ENCODE measurements around the gene C6orf132. TPM values are rescaled to one million over a fixed set of nuclear protein-coding genes. Genes with fewer than 3 reads are reported as not detected.
"Not testable (repeated sequence)": the region's sequence is repeated elsewhere in the genome, so short reads cannot be mapped to it uniquely, and the experiment has no call there.

The C6orf132 gene
- total and polyA plus RNA-seq, 12 donors = 0.09 to 4.7 (median 1.4) TPM

GRCh38 chr6:42171813-42172581, 29.6 kb upstream of the C6orf132 start:
- Histone ChIP-seq H3K27me3 (no peaks in the 10 kb centered on the region), H3K4me1 (replicated peaks in 1 of 2) (no peaks in the 10 kb centered on the region), H3K4me3 (no peak overlapping the region), H3K36me3 (replicated peaks in 1 of 2) (no peaks in the 10 kb centered on the region), H3K27ac (no peak overlapping the region), H3K9me3 (replicated peaks in 1 of 3) (no peaks in the 10 kb centered on the region)
- WGBS, 4 donors = 82 to 89% (median 87%) methylated on average over 7 of the region's 7 CpGs
- TF ChIP-seq CTCF (IDR thresholded peaks at IDR 0.05) (no peak), POLR2A (IDR thresholded peaks at IDR 0.05) (no peak)
- no peak for DNase-seq
- intact Hi-C loops (cut with DNase I) = no loop called here

- H3K4me3 ChIP-seq; H3K4me1 ChIP-seq (replicated peaks in 1 of 2); DNase-seq; H3K27ac ChIP-seq; H3K36me3 ChIP-seq (replicated peaks in 1 of 2); H3K9me3 ChIP-seq (replicated peaks in 1 of 3); H3K27me3 ChIP-seq: not testable (repeated sequence)
- intact Hi-C loops (cut with DNase I) = loop anchor here in 1 of 2 donors (5.0 kb wide), 1 partner anchor 92 kb away; no protein-coding TSS in a partner anchor
- 45 to 99% (median 46%) methylated on average over 2 of the region's 2 CpGs for WGBS, 4 donors
Observed at GRCh38 chr6:42169780-42170179, 27.4 kb upstream of the C6orf132 start.

- Histone ChIP-seq H3K36me3 (replicated peaks in 1 of 2) (no peaks in the 10 kb centered on the region), H3K27me3 (no peaks in the 10 kb centered on the region), H3K9me3 (replicated peaks in 1 of 3) (no peaks in the 10 kb centered on the region), H3K27ac (no peak overlapping the region), H3K4me1 (replicated peaks in 1 of 2) (no peaks in the 10 kb centered on the region), H3K4me3 (no peak overlapping the region)
- no peak for DNase-seq
- 81 to 87% (median 86%) methylated on average over 6 of the region's 6 CpGs for WGBS, 4 donors
- TF ChIP-seq POLR2A (IDR thresholded peaks at IDR 0.05) (no peak), CTCF (IDR thresholded peaks at IDR 0.05) (no peak)
- intact Hi-C loops (cut with DNase I) = loop anchor here in 1 of 2 donors (5.0 kb wide), 1 partner anchor 91 kb away; no protein-coding TSS in a partner anchor
Observed at GRCh38 chr6:42168650-42169049, 26.2 kb upstream of the C6orf132 start.

GRCh38 chr6:42166444-42167141, 24.2 kb upstream of the C6orf132 start:
- TF ChIP-seq CTCF (IDR thresholded peaks at IDR 0.05) = peak; percentile 90 to 96 (median 94)
- no peak for TF ChIP-seq POLR2A (IDR thresholded peaks at IDR 0.05)
- Histone ChIP-seq H3K4me1 (replicated peaks in 1 of 2) (no peaks in the 10 kb centered on the region), H3K27me3 (no peaks in the 10 kb centered on the region), H3K36me3 (replicated peaks in 1 of 2) (no peaks in the 10 kb centered on the region), H3K9me3 (replicated peaks in 1 of 3) (no peaks in the 10 kb centered on the region), H3K4me3 (no peak overlapping the region), H3K27ac (no peak overlapping the region)
- intact Hi-C loops (cut with DNase I) = loop anchor here (2.0 to 5.0 kb wide), 2 partner anchors 89 to 92 kb away; no protein-coding TSS in a partner anchor
- peak; percentile 56 to 79 (median 70) for DNase-seq
- WGBS, 4 donors = 12 to 16% (median 14%) methylated on average over 7 to 8 of the region's 8 CpGs

Measured in adrenal gland (tissue), 12 donors.